ENCODE results near the gene SLC46A2.

The SLC46A2 gene

GRCh38 chr9:112861155-112861554 lies 29.5 kb downstream of the SLC46A2 start:
- no peak overlapping the region for H3K27ac ChIP-seq (ENCODE audit: insufficient read depth, low read depth, low read length, poor library complexity, severe bottlenecking)
- H3K4me1 ChIP-seq (ENCODE audit: control insufficient read depth, insufficient read depth, low read length) = no peaks in the 10 kb centered on the region
- no peaks in the 10 kb centered on the region for H3K27me3 ChIP-seq (ENCODE audit: control insufficient read depth, insufficient read depth, low read length, poor library complexity, severe bottlenecking)
- H3K36me3 ChIP-seq (ENCODE audit: control insufficient read depth, insufficient read depth, low read length) = no peaks in the 10 kb centered on the region
- no peak overlapping the region for H3K4me3 ChIP-seq (ENCODE audit: insufficient read depth, low read depth, low read length)
- no peaks in the 10 kb centered on the region for H3K9me3 ChIP-seq (ENCODE audit: control insufficient read depth, low read length)
- WGBS, 2 experiments = 88 to 96% methylated on average over 3 of the region's 3 CpGs

DNA sequence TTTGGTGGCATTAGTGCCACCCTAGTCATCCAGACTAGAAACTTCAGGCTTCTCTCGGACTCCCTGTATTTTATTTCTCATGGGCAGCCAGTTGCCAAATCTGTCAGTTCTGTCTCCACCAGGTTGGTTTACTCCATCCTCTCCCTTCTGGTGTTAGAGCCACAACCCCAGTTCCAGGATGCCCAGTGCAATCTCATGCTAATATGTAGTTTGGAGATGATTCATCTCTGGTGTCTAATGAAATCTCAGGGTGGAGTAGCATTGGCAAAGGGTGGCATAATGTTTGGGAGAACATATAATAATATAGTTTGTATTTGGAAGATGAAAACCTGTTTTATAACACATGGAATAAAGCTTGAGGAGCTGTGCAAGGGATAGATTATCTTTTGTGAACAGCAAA lies 30.2 kb downstream of the SLC46A2 start:
- no peaks in the 10 kb centered on the region for H3K36me3 ChIP-seq (ENCODE audit: control insufficient read depth, insufficient read depth, low read length)
- H3K4me1 ChIP-seq (ENCODE audit: control insufficient read depth, insufficient read depth, low read length) = no peaks in the 10 kb centered on the region

DNA sequence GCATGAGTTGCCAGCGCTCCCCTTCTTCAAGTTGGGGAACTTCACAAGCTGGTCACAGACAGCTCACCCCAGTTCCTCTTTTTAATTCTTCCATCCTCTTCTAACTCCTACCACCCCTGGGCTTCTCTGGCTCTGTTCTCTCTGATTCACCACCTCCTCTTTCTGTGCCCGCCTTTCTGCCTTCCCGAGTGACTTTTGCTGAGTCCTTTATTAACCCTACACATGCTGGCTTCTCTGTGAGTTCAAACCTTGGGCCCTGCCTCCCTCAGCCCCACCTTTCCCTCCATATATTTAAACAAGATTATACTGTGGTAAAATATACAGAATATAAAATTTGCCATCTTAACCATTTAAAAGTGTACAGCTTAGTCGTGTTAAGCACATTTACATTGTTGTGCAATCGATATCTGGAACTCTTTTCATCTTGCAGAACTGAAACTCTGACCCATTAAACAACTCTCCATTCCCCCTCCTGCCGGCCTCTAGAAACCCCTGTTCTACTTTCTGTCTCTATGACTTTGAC lies 32.0 kb downstream of the SLC46A2 start:
- Histone ChIP-seq H3K27ac (ENCODE audit: insufficient read depth, low read depth, low read length, poor library complexity, severe bottlenecking) (no peak overlapping the region), H3K4me1 (ENCODE audit: control insufficient read depth, insufficient read depth, low read length) (no peaks in the 10 kb centered on the region), H3K36me3 (ENCODE audit: control insufficient read depth, insufficient read depth, low read length) (no peaks in the 10 kb centered on the region), H3K9me3 (ENCODE audit: control insufficient read depth, low read length) (no peaks in the 10 kb centered on the region), H3K27me3 (ENCODE audit: control insufficient read depth, insufficient read depth, low read length, poor library complexity, severe bottlenecking) (no peaks in the 10 kb centered on the region), H3K4me3 (ENCODE audit: insufficient read depth, low read depth, low read length) (no peak overlapping the region)
- WGBS, 2 experiments = 59 to 65% methylated on average over 6 of the region's 6 CpGs

More for the DNA sequence above, 30.2 kb downstream of the SLC46A2 start:
- Histone ChIP-seq H3K9me3 (ENCODE audit: control insufficient read depth, low read length) (no peaks in the 10 kb centered on the region), H3K27ac (ENCODE audit: insufficient read depth, low read depth, low read length, poor library complexity, severe bottlenecking) (no peak overlapping the region), H3K4me3 (ENCODE audit: insufficient read depth, low read depth, low read length) (no peak overlapping the region), H3K27me3 (ENCODE audit: control insufficient read depth, insufficient read depth, low read length, poor library complexity, severe bottlenecking) (no peaks in the 10 kb centered on the region)
- WGBS, 2 experiments = 94 to 100% methylated on average over 1 of the region's 1 CpG

DNA sequence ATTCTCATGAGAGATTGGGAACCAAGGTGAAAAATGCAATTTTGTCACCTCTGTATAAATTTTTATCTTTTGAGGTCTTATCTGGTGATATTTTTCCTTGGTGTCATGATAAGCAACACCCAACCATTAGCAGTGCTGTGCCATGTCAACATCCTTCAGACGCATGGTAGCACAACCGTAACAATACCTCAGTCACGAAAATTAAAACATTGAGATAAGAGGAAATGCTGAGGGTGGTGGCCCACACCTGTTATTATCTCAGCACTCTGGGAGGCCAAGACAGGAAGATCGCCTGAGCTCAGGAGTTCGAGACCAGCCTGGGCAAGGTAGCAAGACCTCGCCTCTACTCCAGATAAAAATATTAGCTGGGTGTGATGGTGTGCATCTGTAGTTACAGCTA lies 32.7 kb downstream of the SLC46A2 start:
- no peak overlapping the region for H3K4me3 ChIP-seq (ENCODE audit: insufficient read depth, low read depth, low read length)
- no peaks in the 10 kb centered on the region for H3K4me1 ChIP-seq (ENCODE audit: control insufficient read depth, insufficient read depth, low read length)
- WGBS, 2 experiments = 96 to 97% methylated on average over 6 of the region's 6 CpGs
- H3K36me3 ChIP-seq (ENCODE audit: control insufficient read depth, insufficient read depth, low read length) = no peaks in the 10 kb centered on the region
- H3K9me3 ChIP-seq (ENCODE audit: control insufficient read depth, low read length) = no peaks in the 10 kb centered on the region
- H3K27me3 ChIP-seq (ENCODE audit: control insufficient read depth, insufficient read depth, low read length, poor library complexity, severe bottlenecking) = no peaks in the 10 kb centered on the region
- H3K27ac ChIP-seq (ENCODE audit: insufficient read depth, low read depth, low read length, poor library complexity, severe bottlenecking) = no peak overlapping the region

DNA sequence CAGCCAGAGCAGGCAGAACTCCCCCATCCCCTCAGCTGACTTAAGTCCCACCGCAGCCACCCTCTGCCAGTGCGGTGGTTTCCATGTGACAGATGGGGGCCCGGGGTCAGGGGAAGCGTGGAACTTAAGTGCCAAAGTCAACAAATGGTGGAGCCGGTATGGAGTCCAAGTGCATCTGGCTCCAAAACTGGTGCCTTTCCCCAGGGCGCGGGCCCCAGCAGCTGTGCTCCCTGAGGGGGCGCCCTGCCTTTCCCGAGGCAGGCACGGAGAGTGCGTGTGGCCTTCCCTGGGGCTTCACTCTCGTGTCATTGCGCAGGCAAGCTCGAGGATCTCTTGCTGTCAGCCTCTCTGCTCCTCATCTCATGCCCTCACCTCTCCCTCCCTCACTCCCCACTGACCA lies 33.8 kb downstream of the SLC46A2 start:
- Histone ChIP-seq H3K27ac (ENCODE audit: insufficient read depth, low read depth, low read length, poor library complexity, severe bottlenecking) (no peak overlapping the region), H3K36me3 (ENCODE audit: control insufficient read depth, insufficient read depth, low read length) (no peaks in the 10 kb centered on the region), H3K4me1 (ENCODE audit: control insufficient read depth, insufficient read depth, low read length) (no peaks in the 10 kb centered on the region), H3K9me3 (ENCODE audit: control insufficient read depth, low read length) (no peaks in the 10 kb centered on the region), H3K4me3 (ENCODE audit: insufficient read depth, low read depth, low read length) (no peak overlapping the region), H3K27me3 (ENCODE audit: control insufficient read depth, insufficient read depth, low read length, poor library complexity, severe bottlenecking) (no peaks in the 10 kb centered on the region)
- 93 to 94% methylated on average over 14 of the region's 14 CpGs for WGBS, 2 experiments

DNA sequence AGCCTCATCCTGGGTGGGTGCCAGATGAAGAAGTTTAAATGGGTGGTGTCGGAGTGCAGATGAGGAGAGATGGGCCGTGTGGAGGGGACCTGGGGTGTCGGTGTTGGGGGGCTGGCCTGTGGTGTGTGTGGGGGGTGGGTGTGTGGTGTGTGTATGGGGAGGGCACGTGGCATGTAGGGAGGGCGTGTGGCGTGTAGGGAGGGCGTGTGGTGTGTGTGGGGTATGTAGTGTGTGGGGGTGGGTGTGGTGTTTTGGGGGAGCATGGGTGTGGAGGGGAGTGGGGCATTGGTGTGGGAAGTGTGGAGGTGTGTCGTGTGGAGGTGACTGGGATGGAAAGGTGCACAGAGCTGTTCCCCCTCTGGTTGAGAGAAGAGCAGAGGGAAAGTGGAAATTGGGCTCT lies 34.5 kb downstream of the SLC46A2 start:
- 96 to 97% methylated on average over 8 of the region's 8 CpGs for WGBS, 2 experiments
- no peaks in the 10 kb centered on the region for H3K27me3 ChIP-seq (ENCODE audit: control insufficient read depth, insufficient read depth, low read length, poor library complexity, severe bottlenecking)
- H3K9me3 ChIP-seq (ENCODE audit: control insufficient read depth, low read length) = no peaks in the 10 kb centered on the region
- no peaks in the 10 kb centered on the region for H3K4me1 ChIP-seq (ENCODE audit: control insufficient read depth, insufficient read depth, low read length)
- H3K36me3 ChIP-seq (ENCODE audit: control insufficient read depth, insufficient read depth, low read length) = no peaks in the 10 kb centered on the region
- no peak overlapping the region for H3K4me3 ChIP-seq (ENCODE audit: insufficient read depth, low read depth, low read length)
- H3K27ac ChIP-seq (ENCODE audit: insufficient read depth, low read depth, low read length, poor library complexity, severe bottlenecking) = no peak overlapping the region

- Histone ChIP-seq H3K9me3 (ENCODE audit: control insufficient read depth, low read length) (no peaks in the 10 kb centered on the region), H3K4me1 (ENCODE audit: control insufficient read depth, insufficient read depth, low read length) (no peaks in the 10 kb centered on the region), H3K27ac (ENCODE audit: insufficient read depth, low read depth, low read length, poor library complexity, severe bottlenecking) (no peak overlapping the region), H3K36me3 (ENCODE audit: control insufficient read depth, insufficient read depth, low read length) (no peaks in the 10 kb centered on the region), H3K27me3 (ENCODE audit: control insufficient read depth, insufficient read depth, low read length, poor library complexity, severe bottlenecking) (no peaks in the 10 kb centered on the region), H3K4me3 (ENCODE audit: insufficient read depth, low read depth, low read length) (no peak overlapping the region)
- WGBS, 2 experiments = 87 to 89% methylated on average over 10 of the region's 10 CpGs
Measured at GRCh38 chr9:112854657-112855056, 36.0 kb downstream of the SLC46A2 start.

DNA sequence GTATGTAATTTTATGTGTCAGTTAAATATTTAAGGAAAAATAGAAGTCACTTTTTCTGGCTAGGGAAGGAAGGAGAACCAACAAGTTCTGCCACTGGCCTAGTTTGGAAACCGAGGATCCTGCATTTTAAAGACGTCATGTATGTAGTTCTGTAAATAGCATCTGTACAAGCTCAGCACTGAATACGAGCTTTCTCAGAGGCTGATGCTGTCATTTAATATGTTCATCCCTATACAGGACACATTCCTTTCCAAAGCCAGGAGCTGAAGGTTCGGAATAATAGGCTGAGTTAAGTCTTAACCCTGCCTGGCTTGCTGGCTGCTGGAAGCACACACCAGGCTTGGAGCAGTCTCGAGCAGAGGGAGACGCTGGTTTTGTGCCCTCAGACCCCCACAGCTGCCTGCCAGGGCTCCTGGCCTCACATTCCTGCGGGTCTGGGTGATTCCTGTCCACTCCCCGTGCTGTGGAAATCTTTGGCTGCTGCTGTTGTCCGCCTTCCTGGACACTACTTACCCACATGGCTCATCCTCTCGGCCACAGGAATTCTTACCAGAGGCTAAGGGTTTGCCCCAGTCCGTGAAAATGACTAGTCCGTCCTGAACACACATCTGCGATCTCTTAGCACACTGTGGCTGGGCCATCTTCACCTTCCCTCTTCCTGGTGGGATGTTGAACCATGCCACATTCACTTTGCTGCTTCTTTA lies 36.6 kb downstream of the SLC46A2 start:
- H3K36me3 ChIP-seq (ENCODE audit: control insufficient read depth, insufficient read depth, low read length) = no peaks in the 10 kb centered on the region
- H3K4me3 ChIP-seq (ENCODE audit: insufficient read depth, low read depth, low read length) = no peak overlapping the region
- peaks cover 2% of the 10 kb centered on the region for H3K4me1 ChIP-seq (ENCODE audit: control insufficient read depth, insufficient read depth, low read length)
- 89% methylated on average over 13 of the region's 13 CpGs for WGBS, 2 experiments
- no peak overlapping the region for H3K27ac ChIP-seq (ENCODE audit: insufficient read depth, low read depth, low read length, poor library complexity, severe bottlenecking)
- H3K9me3 ChIP-seq (ENCODE audit: control insufficient read depth, low read length) = no peaks in the 10 kb centered on the region
- no peaks in the 10 kb centered on the region for H3K27me3 ChIP-seq (ENCODE audit: control insufficient read depth, insufficient read depth, low read length, poor library complexity, severe bottlenecking)

- 83 to 85% methylated on average over 13 of the region's 13 CpGs for WGBS, 2 experiments
Measured at GRCh38 chr9:112852741-112853504, 37.8 kb downstream of the SLC46A2 start.

GRCh38 chr9:112850840-112851239 lies 39.8 kb downstream of the SLC46A2 start:
- Histone ChIP-seq H3K4me1 (ENCODE audit: control insufficient read depth, insufficient read depth, low read length) (peaks cover 15% of the 10 kb centered on the region), H3K27ac (ENCODE audit: insufficient read depth, low read depth, low read length, poor library complexity, severe bottlenecking) (no peak overlapping the region), H3K36me3 (ENCODE audit: control insufficient read depth, insufficient read depth, low read length) (no peaks in the 10 kb centered on the region), H3K9me3 (ENCODE audit: control insufficient read depth, low read length) (no peaks in the 10 kb centered on the region), H3K4me3 (ENCODE audit: insufficient read depth, low read depth, low read length) (no peak overlapping the region), H3K27me3 (ENCODE audit: control insufficient read depth, insufficient read depth, low read length, poor library complexity, severe bottlenecking) (no peaks in the 10 kb centered on the region)
- WGBS, 2 experiments = 92 to 96% methylated on average over 6 of the region's 6 CpGs

More at GRCh38 chr9:112852741-112853504, 37.8 kb downstream of the SLC46A2 start:
- Histone ChIP-seq H3K27me3 (ENCODE audit: control insufficient read depth, insufficient read depth, low read length, poor library complexity, severe bottlenecking) (no peaks in the 10 kb centered on the region), H3K9me3 (ENCODE audit: control insufficient read depth, low read length) (no peaks in the 10 kb centered on the region), H3K4me3 (ENCODE audit: insufficient read depth, low read depth, low read length) (no peak overlapping the region), H3K27ac (ENCODE audit: insufficient read depth, low read depth, low read length, poor library complexity, severe bottlenecking) (no peak overlapping the region), H3K36me3 (ENCODE audit: control insufficient read depth, insufficient read depth, low read length) (no peaks in the 10 kb centered on the region), H3K4me1 (ENCODE audit: control insufficient read depth, insufficient read depth, low read length) (peaks cover 11% of the 10 kb centered on the region)
